SK-MEL-5 (cell line): Measurements from ENCODE around the gene HAPLN2. TPM values are rescaled to one million over a fixed set of nuclear protein-coding genes. Genes with fewer than 3 reads are reported as not detected.
A peak's percentile ranks its signal among the peaks of the same experiment; 100 is the strongest.
"Not testable (repeated sequence)": the region's sequence is repeated elsewhere in the genome, so short reads cannot be mapped to it uniquely, and the experiment has no call there.

Source experiments
- DNase-seq: peaks from one replicate; pipeline ENCODE4 v3.0.0-alpha.2; 2016; ENCODE audit warnings: low read depth, low spot score
- in situ Hi-C: cut with HindIII; loops from 2 replicates; pipeline ENCODE4 v1.10.0; 2016; ENCODE audit warnings: low sequenced_read_pairs, high pct_unique_total_duplicates, low pct_unique_long_range_greater_than_20kb
- total RNA-seq: library from RNA; depleted of rRNA; stranded (reverse); fragments of >200 nt; shearing (Covaris generic); gene quantifications from 2 replicates; pipeline ENCODE4 v1.2.3, GENCODE V29; 2014

The HAPLN2 gene
- total RNA-seq, 1 experiment from 2014 or later, result not detected

DNA sequence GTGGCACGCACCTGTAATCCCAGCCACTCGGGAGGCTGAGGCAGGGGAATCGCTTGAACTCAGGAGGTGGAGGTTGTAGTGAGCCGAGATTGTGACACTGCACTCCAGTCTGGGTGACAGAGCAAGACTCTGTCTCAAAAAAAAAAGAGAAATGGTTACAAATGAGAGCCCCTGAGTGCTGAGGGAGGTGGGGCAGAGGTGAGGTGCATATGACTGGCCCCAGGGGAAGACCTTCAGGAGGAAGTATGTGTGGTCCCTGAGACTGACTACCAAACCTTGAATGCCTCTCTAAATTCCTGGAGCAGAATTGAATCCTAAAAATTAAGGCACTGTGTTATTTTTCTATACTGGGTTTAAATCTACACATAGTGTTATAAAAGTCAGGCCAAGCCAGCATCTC is 11.9 kb upstream of the HAPLN2 start:
- DNase-seq, in situ Hi-C loops: not testable (repeated sequence)

DNA sequence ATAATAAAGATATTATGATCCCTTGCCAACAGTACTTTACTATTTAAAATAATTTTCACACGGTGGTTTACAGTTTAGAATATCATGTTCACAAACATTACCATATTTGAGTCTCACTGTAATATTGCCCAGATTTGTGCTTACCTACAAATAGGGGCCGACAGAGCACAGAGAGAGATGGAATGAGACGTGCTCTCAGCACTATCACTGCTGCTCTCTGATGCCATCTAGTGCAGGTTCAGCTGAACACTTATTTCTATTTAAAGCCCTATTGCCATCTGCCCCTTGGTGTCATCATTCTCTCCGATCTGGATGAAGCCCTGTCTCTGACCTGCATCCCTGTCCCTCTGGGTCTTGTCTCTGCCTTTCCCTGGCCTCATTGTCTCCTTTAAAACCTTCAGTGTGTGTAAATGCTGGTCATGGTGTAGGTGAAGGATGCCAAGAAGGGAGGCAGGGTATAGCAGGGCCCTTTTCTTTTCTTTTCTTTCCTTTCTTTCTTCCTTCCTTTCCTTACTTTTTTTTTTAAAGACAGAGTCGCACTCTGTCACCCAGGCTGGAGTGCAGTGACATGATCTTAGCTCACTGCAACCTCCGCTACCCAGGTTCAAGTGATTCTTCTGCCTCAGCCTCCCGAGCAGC is 11.1 kb upstream of the HAPLN2 start:
- DNase-seq, result peak; percentile 85
- in situ Hi-C loops, result no loop called here

DNA sequence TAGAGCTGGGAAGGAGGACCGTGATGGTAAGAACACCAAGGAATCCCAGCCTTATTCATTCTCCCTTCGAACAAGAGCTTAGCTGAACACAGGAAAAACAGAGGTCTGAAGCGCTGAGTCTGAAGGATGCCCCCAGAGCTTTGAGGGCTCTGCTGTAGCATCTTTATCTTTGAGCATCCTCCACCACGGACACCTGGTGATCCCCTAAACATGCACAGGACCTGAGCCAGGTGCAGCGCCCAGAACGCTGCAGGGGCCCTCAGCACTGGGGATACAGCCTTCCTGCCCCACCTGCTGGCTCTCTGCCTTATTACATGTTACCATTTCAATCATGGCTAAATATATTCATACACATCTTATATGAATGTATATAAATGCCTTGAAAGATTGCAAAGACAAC is 10.2 kb upstream of the HAPLN2 start:
- peak; percentile 53 for DNase-seq
- in situ Hi-C loops, result no loop called here

DNA sequence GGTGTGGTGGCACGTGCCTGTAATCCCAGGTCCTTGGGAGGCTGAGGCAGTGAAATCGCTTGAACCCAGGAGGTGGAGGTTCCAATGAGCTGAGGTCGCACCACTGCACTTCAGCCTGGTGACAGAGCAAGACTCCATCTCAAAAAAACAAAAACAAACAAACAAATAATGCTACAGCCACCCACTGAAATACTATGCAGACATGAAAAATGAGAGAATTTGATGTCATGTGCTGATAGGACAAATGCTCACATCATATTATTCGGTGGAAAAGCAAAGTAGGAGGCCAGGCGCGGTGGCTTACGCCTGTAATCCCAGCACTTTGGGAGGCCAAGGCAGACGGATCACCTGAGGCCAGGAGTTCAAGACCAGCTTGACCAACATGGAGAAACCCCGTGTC is 9.1 kb upstream of the HAPLN2 start:
- DNase-seq, in situ Hi-C loops: not testable (repeated sequence)

DNA sequence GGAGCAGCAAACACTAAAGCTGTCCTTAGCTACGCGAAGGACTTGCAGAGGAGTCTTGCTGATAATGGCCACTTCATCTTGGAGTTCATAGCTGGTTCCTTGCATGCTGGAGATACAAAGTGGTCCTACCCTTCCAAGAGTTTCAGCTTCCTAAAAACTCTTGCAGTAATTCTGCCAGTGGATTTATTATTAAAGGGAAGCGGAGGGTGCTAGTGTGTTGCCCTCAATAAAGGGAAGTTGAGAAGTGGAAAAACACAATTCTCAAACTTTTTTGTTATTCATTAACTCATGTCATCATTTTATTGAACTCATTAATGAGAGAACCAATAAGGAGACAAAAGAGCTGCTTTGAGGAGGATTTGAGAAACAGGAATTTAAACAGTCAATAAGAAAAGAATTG is 6.5 kb upstream of the HAPLN2 start:
- in situ Hi-C loops, result no loop called here

DNA sequence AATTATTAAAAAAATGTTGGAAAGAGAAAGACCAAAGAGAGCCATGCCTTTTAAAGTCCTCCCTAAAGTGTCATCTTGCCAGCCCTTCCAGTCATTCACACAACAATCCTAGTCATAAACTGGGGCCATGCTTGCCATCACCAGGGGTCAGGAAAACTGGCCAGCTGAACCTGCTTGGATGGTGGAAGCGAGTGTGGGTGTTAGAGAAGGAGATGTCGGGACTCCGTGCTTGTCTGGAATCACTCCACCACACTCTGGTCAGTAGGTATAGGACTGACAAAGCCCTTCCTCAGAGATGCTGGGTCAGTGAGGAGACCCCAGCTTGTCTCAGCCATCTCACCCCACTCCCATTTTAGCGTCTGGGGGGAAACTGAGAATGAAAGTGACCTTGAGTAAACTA is 3.3 kb upstream of the HAPLN2 start:
- in situ Hi-C loops, result no loop called here
- no peak for DNase-seq

More for the DNA sequence above, 6.5 kb upstream of the HAPLN2 start:
- no peak for DNase-seq

DNA sequence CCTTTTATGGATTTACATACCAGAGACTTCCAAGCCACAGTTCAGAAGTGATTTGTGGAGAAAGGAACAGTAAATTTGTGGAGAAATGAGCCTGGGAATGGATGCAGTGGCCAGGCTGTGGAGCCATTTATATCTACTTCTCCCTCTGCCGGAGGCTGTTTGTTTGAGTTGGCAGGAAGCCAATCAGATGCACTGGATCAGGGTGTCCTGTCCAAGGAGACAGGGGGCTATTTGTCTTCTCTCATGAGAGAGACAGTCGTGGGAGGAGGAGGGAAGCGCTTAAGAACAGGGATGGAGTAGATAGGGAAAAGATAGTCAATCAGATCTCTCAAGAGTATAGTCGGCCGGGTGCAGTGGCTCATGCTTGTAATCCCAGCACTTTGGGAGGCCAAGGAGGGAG is 2.8 kb upstream of the HAPLN2 start:
- DNase-seq, result peak; percentile 97
- in situ Hi-C loops, result no loop called here

DNA sequence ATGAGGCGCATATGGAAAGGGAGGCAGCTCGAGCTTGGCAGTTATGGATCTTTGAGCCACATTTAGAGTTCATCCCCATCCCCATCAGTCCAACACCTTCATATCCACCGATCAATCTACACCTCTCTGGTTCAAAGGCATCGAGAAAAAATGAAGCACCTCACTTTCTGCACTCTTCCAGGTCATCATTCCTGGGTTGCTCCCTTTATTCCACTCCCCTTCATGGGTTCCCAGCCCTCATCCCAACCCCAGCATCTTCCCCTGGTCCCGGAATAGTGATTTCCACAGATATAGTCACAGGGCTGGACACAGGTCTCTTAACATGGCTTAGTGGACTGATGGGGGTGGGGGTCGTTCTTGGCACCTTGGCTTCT is 354 bp downstream of the HAPLN2 start:
- no peak for DNase-seq
- in situ Hi-C loops, result no loop called here

DNA sequence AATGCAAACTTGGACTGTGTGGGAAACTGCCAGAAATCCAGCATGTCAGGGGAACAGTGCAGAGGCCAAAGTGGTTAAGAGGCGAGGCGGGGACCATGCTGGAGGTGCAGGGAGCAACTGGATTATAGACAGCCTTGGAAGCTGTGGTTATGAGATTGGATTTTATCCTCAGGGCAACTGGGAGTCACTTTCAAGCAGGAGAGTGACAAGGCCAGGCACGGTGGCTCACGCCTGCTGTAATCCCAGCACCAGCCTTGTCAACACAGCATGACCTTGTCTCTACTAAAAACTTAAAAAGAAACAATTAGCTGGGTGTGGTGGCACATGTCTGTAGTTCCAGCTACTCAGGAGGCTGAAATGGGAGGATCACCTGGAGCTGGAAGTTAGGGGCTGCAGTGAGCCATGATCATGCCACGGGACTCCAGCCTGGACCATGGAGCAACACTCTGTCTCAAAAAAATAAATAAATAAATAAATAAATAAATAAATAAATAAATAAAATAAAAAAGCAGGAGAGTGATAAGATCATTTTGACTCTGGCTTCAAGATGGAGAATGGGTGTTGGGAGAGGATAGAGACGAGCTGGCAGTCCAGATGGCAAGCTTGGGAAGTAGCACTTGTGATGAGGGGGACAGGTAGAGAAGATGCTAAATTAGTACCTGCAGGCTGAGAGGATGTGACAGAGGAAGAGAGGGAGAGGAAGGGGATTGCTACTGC is 3.5 kb downstream of the HAPLN2 start:
- no peak for DNase-seq
- in situ Hi-C loops, result no loop called here

DNA sequence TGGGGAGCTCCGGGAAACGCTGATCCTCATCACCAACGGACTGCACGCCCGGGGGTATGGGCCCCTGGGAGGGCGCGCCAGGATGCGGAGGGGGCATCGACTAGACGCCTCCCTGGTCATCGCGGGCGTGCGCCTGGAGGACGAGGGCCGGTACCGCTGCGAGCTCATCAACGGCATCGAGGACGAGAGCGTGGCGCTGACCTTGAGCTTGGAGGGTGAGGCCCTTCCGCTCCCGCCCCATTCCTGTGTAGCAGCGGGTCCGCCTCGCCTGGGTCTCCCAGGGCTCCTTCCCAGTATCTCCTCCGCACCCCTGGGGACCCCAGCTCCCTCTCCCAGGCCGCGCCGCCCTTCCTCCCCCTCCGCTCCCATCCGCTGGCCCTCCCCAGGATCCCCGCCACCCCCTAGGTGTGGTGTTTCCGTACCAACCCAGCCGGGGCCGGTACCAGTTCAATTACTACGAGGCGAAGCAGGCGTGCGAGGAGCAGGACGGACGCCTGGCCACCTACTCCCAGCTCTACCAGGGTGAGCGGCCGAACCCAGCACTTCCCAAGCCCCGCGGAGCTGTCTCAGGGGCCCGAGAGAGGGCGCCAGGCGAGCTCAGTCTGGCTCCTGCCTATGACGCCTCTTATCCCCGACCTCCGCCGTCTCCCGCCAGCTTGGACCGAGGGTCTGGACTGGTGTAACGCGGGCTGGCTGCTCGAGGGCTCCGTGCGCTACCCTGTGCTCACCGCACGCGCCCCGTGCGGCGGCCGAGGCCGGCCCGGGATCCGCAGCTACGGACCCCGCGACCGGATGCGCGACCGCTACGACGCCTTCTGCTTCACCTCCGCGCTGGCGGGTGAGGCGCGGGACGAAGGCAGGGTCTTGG is 5.0 kb downstream of the HAPLN2 start:
- DNase-seq, result peak; percentile 70
- in situ Hi-C loops, result no loop called here

DNA sequence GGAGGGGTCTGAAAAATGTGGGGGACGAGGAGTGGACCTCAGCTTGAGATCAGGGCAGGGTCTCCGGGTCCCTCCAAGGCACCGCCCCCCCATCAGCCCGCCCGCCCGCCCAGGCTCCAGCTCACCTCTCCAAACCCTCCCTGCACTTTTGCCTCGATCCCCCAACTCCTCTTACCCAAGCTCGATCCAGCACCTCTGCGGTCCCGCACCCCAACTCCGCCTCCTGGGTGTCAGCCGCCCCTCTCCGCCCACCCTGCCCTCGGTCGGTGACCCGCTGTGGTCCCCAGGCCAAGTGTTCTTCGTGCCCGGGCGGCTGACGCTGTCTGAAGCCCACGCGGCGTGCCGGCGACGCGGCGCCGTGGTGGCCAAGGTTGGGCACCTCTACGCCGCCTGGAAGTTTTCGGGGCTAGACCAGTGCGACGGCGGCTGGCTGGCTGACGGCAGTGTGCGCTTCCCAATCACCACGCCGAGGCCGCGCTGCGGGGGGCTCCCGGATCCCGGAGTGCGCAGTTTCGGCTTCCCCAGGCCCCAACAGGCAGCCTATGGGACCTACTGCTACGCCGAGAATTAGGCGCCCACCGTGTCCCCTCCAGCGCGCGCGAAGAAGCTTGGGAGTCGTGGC is 5.7 kb downstream of the HAPLN2 start:
- in situ Hi-C loops, result no loop called here
- no peak for DNase-seq

DNA sequence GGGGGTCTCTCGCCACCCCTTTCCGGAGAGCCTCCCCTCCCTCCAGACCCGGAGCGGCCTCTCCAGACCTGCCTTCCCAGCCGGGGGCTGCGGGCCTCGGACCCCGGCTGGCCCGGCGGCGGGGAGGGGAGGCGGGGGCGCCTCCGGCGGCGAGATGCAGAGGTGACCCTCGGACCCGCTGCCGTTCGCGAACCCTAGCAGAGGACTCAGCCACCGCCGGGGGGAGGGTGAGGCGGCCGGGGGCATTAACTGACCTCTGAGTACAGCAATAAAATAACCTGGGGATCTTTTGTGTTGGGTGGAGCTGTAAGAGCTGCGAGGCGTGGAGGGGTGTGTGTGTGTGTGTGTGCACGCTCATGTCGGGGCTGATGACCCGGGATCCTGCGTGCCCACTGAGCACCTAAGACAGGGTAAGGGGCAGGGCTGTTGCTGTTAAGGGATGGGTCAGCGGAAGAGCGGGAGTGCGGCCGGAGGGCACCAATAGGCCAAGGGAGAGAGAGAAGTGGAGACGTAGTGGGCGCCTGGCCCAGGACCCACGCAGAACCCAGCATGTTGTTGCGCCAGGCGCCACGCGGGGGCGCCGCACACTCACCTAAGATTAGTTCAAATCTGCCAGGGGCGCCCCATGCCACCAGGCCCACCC is 6.3 kb downstream of the HAPLN2 start:
- DNase-seq, result peak; percentile 58
- in situ Hi-C loops, result no loop called here

DNA sequence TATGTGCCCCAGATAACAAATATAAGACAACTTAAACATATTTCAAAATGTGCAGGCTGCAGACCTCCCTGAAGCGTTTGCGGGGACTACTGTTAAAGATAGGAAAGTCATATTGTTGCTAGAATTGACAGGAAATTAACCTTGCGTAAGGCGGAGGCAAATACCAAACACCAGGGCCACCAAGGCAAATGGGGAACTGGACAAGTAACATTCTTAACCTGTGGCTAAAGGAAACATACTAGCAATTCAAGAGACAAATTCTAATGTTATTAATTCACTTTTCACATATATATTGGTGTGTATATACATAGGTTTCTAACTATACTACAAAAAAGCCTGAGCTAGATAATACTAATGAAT is 6.8 kb downstream of the HAPLN2 start:
- in situ Hi-C loops, result no loop called here
- DNase-seq, result no peak

DNA sequence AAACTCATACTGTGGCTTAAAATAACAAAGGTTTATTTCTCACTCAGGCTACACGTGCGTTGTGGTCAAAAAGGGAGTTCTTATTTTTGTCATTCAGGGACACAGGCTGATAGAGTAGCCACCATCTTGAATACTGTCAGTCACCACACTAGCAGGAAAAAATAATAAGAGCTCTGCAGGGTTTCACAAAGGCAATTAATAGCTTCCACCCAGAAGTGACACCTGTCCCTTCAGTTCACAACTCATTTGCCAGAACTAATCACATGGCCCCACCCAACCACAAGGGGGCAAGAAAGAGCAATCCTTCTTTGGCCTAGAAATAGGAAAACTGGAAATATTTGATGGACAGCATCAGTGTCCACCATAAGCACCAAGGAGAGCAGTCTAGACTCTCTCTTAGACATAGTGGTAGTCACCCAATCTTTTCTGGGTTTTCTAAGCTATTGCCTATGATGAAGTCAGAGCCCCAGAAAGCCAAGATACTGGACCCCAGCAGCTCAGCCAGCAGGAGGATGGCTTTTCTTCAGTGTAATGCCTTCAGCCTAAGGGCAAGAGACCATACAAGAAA is 8.2 kb downstream of the HAPLN2 start:
- peak; percentile 81 for DNase-seq
- in situ Hi-C loops, result no loop called here

DNA sequence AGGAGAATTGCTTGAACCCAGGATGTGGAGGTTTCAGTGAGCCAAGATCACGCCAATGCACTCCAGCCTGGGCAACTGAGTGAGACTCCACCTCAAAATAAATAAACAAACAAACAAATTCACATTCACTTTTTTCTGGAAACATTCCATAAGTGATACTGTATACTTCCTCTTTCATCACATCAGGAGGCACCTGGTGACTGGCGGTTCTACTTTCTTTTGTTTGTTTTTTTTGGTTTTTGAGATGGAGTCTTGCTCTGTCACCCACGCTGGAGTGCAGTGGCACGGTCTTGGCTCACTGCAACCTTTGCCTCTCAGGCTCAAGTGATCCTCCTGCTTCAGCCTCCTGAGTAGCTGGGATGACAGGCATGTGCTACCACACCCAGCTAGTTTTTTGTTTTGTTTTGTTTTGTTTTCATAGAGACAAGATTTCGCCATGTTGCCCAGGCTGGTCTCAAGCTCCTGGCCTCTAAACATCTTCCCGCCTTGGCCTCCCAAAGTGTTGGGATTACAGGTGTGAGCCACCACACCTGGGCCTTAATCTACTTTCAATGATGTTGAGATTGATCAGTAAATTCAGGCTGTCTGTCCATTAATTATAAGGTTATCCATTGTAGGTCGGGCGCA is 10.7 kb downstream of the HAPLN2 start:
- in situ Hi-C loops, result no loop called here

DNA sequence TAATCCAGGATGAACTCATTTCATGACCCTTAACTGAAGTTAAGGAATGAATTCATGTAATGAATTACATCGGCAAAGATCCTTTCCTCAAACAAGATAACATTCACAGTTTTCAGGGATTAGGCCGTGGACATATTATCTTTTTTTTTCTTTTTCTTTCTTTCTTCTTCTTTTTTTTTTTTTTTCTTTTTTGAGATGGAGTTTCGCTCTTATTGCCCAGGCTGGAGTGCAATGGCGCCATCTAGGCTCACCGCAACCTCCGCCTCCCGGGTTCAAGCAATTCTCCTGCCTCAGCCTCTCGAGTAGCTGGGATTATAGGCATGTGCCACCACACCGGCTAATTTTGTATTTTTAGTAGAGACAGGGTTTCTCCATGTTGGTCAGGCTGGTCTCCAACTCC is 11.9 kb downstream of the HAPLN2 start:
- in situ Hi-C loops, DNase-seq: not testable (repeated sequence)

More for the DNA sequence above, 10.7 kb downstream of the HAPLN2 start:
- no peak for DNase-seq

DNA sequence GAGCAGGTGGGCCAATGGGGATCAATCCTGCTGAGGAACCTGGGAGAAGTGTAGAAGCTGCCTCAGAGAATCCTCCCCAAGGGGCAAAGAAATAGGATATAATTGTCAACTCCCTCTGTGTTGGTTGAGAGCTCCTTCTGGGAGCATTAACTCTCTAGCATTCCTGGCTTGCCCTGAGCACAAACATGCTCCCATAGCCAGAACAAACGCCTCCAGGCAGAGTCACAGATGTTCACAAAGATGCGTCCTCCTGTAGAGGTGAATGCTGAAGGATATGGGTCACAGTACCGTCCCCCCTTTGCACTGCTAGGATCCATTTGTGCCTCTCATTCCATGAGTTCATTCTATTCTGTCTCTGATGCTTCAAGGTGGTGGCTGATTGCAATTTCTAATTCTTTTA is 13.1 kb downstream of the HAPLN2 start:
- no peak for DNase-seq
- in situ Hi-C loops, result no loop called here
